HG03439 (cell line): ENCODE results near the gene RBMS1.

Source experiments
- ATAC-seq: cut with Tn5 transposase; IDR thresholded peaks from one replicate; pipeline ENCODE4 v1.9.1; 2021; ENCODE audit warnings: mild to moderate bottlenecking, moderate library complexity; ENCODE audit not compliant: unreplicated experiment

RBMS1 gene

GRCh38 chr2:160365716-160366367 lies 127.8 kb downstream of the RBMS1 start:
- no peak for ATAC-seq

GRCh38 chr2:160364364-160364763 lies 129.2 kb downstream of the RBMS1 start:
- ATAC-seq, result no peak

- no peak for ATAC-seq
Measured at GRCh38 chr2:160363961-160364360, 129.6 kb downstream of the RBMS1 start.

- no peak for ATAC-seq
Measured at GRCh38 chr2:160363055-160363454, 130.6 kb downstream of the RBMS1 start.

DNA sequence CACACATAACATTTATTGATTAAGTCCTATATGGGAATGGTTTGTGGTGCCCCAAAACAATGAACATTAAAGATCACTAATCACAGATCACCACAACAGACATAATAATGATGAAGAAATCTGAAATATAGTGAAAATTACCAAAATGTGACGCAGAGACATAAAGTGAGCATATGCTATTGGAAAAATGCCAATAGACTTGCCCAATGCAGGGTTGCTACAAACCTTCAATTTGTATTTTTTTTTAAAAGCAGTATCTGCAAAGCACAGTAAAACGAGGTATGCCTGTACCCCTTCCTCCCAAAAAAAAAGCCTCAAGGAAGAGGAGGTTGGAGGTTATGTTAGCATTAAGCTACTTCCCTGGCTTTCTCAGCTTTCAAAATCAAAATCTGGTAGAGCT lies 131.1 kb downstream of the RBMS1 start:
- no peak for ATAC-seq

DNA sequence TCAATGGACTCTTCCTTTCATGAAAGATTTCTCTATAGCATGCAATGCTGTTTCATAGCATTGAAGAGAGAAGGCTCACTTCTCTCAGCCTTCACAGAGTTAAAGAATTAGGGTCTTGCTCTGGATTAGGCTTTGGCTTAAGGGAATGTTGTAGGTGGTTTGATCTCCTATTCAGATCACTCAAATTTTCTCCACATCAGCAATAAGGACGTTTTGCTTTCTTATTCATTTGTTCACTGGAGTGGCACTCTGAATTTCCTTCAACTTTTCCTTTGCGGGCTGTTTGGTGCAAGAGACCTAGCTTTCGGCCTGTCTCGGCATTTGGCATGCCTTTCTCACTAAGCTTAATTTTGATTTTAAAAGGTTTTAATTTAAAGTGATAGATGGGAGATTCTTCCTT lies 131.6 kb downstream of the RBMS1 start:
- ATAC-seq, result no peak

DNA sequence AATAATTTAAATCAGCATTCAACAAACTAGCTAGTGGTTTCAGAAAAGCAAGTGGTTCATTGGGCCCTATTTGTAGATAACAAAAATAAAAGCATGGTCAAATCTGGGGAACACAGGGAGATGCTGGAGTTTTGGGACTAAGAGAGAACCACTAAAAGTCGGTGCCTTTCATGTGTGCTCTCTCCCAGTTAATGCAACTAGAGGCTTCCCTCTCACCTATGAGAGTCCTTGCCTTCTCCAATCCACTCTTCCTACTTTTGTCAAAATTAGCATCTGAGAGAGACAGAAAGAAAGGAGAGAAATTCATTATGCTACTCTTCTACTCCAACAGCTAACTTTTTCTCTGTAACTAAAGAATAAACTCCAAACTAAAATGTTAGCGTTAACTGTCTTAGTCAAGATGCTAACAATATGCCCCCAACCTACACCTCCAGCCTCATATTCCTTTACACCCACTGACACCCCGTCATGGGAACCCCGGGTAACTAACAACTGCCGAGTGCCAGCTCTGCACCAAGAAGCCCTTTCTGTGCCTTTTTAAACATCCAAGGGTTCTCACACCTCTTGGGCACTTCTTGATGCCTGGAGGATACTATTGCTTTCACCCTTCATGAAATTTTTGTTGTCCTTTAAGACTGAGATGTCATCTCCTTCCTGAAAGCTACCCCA lies 133.4 kb downstream of the RBMS1 start:
- ATAC-seq, result no peak

- ATAC-seq, result no peak
Measured at GRCh38 chr2:160358046-160358445, 135.6 kb downstream of the RBMS1 start.

GRCh38 chr2:160356485-160356884 lies 137.1 kb downstream of the RBMS1 start:
- no peak for ATAC-seq

DNA sequence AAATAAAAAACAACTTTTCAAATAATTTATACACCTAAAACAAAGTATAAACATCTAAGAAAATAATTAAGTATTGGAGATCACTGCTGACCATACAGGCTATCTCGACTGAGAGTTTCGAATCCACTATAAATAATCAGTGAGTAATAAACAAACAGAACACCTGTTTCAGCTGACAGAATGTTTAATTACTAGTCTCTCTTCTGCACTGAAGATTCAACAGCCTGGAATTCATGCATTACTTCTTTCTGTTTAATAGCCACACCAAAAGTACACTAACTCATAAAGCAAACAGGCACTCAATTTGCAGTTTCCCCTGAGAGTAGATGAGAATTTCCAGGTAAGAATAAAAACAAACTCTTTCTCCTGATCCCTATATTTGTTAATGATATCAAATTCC lies 138.5 kb downstream of the RBMS1 start:
- ATAC-seq, result no peak

DNA sequence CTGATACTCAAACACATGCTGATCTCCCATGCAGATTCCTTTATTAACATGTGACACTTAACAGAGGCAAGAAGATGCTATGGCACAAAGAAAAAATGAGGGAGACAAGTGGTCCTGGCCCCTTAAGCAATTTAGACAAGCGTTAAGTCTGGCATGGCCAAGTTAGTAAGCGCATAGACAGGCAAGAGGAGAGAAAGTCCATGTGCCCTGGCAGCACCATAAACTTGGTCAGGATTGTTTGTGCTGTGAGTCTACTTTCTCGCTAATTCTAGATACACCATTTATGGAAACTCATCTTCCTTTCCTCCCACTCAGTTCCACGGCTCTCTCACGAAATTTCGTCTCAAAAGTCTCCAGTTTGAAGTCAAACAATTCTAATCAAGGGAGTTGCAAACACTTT lies 138.9 kb downstream of the RBMS1 start:
- ATAC-seq, result no peak

DNA sequence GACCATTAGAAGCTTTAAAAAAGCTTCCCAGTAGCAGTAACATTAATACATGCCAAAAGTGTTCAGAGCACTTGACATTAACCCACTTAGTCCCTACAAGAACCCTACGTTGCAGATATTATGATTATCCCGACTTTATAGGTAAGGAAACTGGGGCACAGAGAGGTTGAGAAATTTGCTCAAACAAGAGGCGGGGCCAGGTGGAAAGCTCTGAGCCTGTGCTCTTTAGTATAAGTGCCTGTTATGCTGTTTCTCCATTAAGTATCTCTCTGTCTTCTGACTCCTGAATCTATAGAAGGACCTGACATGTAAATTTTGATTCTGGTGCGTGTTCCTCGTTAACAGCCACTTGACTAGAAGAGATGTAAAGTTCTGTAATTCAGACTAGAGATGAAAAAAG lies 139.8 kb downstream of the RBMS1 start:
- ATAC-seq, result no peak

- no peak for ATAC-seq
Measured at GRCh38 chr2:160353166-160353565, 140.4 kb downstream of the RBMS1 start.

DNA sequence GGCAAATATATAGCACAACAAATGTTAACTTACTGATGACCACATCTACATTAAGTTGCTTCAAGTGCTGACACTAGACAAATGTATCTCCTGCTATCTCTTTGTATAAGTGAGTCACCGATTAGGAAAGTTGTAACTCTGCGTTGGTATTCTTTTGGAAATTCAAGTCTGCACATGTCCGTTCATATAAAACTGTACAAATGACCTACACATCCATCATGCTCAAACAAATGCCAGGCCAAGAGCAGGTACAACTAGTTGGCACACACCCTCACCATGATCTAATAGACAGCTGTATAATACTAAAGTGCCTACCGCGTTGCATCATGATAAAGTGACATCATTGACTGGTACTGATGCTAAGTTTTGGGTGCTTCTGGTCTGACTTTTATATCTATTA lies 141.1 kb downstream of the RBMS1 start:
- no peak for ATAC-seq

DNA sequence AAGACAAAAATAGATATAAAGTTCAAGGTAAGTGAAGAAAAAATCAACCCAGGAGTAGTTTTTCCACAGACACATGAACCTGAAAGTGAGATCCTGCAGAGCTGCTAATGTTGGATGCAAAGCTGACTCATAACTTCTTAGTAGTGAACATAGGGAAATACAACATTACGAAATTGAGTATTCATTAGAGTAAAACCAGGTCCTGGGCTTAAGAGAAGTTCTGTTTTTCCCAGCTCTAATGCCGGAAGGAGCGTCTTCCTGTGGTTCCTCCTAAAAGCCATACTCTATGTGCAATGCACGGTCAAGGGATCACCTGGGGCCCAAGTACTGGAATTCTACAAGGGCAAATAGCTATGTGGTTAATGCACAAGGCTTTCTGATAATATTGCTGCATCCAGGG lies 141.7 kb downstream of the RBMS1 start:
- no peak for ATAC-seq

DNA sequence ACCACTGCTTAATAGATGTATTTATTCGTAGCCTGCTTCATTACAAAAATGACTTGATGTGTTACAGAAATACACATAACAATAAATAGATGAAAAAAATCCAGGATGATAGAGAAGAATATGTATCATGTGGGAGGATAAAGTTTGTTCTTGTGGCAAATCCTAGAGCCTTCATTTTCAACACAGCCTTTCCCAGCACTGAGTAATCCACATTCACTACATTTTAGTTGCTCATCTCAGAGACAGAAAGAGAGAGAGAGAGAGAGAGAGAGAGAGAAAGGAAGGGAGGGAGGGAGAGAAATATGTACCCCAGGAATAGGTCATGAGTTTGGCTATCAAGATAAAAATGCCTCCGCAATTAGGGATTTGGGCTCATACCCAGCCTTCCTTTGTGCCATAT lies 144.3 kb downstream of the RBMS1 start:
- ATAC-seq, result no peak

DNA sequence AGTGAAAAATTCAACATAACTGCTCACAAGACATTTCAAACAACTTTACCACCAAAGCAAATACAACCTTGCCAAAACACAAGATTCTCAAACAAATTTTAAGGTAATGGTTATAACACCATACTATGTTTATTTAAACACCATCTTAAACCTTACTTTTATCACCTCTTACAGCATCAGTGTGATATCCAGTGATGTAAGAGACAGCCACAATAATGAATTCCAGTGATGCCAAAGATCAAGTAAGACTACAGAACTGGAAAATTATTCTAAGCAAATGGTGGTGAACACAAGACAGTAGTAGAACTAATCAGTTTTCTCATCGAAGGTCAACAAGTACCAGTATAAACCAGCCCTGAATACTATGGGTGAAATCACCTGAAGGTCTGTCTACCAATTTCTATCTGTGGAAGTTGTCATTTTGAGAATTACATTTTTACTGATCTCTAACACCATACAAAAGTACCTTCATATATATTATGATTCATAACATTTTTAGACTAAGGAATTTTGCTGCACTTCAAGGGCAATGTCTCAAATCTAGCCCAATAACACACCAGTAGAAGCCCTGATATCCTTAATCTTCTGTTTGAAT lies 146.2 kb downstream of the RBMS1 start:
- no peak for ATAC-seq

- no peak for ATAC-seq
Measured at GRCh38 chr2:160345071-160345764, 148.4 kb downstream of the RBMS1 start.

GRCh38 chr2:160343404-160343803 lies 150.2 kb downstream of the RBMS1 start:
- no peak for ATAC-seq

- ATAC-seq, result no peak
Measured at GRCh38 chr2:160339726-160340125, 153.9 kb downstream of the RBMS1 start.

- ATAC-seq, result no peak
Measured at GRCh38 chr2:160338901-160339685, 154.5 kb downstream of the RBMS1 start.
